ENCODE results near the gene DGCR6. TPM values are rescaled to one million over a fixed set of nuclear protein-coding genes. Genes with fewer than 3 reads are reported as not detected.
"Not testable (repeated sequence)": the region's sequence is repeated elsewhere in the genome, so short reads cannot be mapped to it uniquely, and the experiment has no call there.

The DGCR6 gene
- polyA plus RNA-seq, 1 donor, result 80.0 TPM

DNA sequence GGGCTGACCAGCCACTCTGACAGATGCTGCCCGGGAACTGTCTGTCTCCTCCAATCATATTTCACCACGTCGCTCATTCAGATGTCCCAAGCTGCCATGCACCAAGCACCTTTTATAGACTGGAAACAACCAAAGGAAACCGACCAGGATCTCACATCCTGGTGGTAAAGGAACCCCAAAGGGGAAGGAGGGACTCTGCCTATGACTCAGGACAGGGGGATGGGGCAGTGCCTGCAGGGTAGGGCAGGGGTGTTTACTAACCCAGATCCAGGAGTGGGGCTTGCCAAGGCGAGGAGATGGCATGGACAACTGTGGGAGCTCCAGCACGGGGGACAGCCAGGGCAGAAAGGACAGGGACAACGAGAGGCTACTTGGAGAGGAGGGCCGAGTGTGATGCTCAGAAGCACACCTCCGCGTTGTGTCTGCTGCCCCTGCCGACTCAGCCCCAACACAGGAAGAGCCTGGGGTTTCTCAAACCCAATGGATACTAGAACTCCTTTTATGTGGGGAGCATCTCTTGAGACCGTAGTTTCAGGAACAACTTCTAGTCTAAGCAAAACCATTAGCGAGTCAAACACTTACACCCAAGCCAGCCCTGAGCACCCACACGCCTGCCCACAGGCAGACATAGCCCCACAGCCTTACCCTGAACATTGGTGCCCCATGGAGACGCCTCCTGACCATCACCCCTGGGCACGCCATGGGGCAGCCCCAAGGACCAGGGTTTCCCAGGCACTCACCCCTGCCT is 26.0 kb downstream of the DGCR6 start:
- no peak for DNase-seq (ENCODE audit: low read depth)

GRCh38 chr22:18933914-18934313 is 27.8 kb downstream of the DGCR6 start:
- DNase-seq (ENCODE audit: low read depth), result no peak

DNA sequence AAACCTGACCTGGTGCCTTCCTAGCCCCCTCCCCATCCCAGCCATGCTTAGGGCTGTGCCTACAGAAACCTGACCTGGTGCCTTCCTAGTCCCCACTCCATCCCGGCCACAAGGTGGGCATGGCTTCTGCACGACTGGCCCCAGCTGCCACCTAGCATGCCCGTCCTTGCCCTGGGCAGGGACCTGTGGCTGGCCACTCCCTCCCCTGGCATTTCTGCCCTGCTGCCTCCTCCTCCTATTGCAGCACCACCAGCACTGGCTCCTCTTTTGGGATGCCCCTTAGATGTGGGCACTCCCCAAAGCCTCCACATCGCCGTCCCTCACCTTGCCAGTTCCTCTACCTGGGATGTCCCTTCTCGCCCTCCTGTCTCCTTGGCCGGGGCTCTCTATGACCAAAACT is 28.6 kb downstream of the DGCR6 start:
- DNase-seq (ENCODE audit: low read depth), result not testable (repeated sequence)

- no peak for DNase-seq (ENCODE audit: low read depth)
These were observed 29.9 kb downstream of the DGCR6 start, which contains the start of gene PRODH for GRCh38 chr22:18935889-18936529. Gene PRODH (minus strand): TSS chr22:18936293. CDS start chr22:18936287, 6 bp downstream.

- not testable (repeated sequence) for DNase-seq (ENCODE audit: low read depth)
These were observed 32.6 kb downstream of the DGCR6 start for GRCh38 chr22:18938691-18939090.

DNA sequence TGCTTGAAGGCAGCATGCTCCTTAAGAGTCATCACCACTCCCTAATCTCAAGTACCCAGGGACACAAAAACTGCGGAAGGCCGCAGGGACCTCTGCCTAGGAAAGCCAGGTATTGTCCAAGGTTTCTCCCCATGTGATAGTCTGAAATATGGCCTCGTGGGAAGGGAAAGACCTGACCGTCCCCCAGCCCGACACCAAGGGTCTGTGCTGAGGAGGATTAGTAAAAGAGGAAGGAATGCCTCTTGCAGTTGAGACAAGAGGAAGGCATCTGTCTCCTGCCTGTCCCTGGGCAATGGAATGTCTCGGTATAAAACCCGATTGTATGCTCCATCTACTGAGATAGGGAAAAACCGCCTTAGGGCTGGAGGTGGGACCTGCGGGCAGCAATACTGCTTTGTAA is 41.0 kb downstream of the DGCR6 start:
- DNase-seq (ENCODE audit: low read depth), result not testable (repeated sequence)

- no peak for DNase-seq (ENCODE audit: low read depth)
These were observed 41.8 kb downstream of the DGCR6 start for GRCh38 chr22:18947905-18948304.

GRCh38 chr22:18950141-18950540 is 44.0 kb downstream of the DGCR6 start:
- DNase-seq (ENCODE audit: low read depth), result no peak

DNA sequence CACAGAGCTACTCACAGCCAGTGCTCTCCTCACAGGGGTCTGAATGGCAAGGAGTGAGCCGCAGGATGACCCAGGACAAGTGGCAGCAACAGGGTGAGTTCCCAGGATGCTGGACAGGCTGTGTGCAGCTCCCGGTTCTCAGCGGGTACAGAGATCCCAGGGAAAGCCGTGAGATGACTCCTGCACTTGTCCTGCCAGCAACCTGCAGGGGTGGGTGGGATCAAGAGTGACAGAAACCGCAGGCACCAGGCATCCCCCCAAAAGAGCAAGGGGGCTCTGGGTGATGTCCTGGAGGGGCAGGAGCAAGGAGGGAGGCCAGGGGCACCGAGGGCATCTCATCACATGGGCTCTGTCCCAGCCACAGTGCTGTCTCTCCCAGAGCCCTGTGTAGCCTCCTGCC is 45.9 kb downstream of the DGCR6 start:
- no peak for DNase-seq (ENCODE audit: low read depth)

- DNase-seq (ENCODE audit: low read depth), result not testable (repeated sequence)
These were observed 47.0 kb downstream of the DGCR6 start for GRCh38 chr22:18953128-18953527.

- not testable (repeated sequence) for DNase-seq (ENCODE audit: low read depth)
These were observed 48.3 kb downstream of the DGCR6 start for GRCh38 chr22:18954303-18954989.

DNA sequence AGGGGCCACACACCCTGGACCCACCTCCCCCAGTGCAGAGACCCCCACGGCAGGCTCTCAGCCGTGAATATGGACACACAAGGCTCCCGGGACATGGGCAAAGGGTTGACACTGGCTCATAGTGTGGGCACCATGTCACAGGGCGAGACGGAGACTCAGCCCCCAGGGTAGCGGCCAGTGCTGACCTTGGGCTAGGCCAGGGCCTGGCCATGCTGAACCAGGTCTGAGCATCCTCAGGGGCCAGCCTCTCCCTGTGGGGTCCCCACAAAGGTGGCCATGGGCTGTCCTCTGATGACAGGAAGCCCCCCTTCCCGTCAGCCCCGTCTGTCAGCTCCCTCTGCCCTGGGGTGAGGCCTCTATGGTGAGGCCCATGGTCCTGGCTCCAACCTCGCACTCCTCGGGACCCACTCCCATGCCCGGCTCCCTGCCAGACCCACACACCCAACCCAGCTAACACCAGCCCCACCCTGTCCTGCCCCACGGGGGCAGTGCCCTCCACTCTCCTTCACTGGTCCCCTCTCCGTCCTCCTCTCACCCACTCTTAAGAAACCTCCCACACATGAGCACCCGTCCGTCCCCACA is 49.0 kb downstream of the DGCR6 start:
- DNase-seq (ENCODE audit: low read depth), result no peak

GRCh38 chr22:18955696-18956095 is 49.6 kb downstream of the DGCR6 start:
- DNase-seq (ENCODE audit: low read depth), result no peak

DNA sequence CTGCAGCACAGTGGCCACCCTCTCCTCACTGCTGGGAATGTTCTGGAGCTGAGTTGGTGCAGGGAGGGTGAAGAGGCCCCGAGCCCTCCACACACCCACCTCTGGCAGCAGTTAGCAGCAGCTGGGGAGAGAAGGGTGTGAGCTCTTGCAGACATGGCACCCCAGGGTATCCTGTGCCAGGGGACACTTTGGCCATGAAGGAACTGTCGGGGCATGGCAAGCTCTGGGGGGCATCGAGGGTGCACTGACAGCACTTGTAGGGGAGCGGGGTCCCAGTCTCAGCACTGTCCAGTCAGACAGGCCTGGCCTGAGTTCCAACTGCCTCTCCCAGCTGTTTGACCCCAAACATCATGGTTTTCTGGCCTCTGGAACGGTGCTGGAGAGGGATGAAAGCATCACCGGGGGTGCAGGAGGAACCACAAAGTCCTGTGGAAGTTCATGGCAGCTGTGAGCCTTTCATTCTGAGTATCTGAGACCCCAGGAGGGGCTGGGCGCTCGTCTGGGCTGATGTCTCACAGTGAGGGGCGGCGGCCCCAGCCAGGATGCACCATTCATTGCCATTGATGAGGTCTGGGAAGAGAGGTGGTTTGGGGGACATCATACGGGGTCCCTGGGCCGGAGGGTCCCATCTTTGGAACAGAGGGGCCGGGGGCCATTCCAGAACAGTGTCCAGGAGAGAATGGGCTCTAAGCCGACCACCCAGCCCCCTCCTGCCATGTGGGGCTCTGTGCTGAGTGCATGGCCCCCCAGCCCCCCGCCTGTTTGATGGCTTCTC is 50.2 kb downstream of the DGCR6 start:
- not testable (repeated sequence) for DNase-seq (ENCODE audit: low read depth)

DNA sequence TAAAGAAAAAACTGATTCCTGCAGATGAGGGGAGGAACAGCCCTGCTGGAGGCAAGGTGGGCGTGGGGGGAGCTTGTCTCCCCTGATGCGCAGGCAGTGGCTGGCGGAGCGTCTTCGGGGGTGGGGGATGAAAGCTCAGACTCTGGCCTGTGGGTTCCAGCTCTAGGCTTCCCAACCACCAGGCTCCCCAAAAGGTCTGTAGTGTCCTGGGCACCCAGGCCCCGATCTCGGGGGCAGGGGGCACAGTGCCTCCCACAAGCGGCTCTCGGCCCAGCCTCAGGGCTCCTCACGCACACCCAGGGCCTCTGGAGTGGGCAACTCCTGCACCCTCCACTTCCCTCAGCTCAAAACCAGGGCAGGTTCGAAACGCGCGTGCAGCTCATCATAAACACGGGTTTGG is 50.8 kb downstream of the DGCR6 start:
- not testable (repeated sequence) for DNase-seq (ENCODE audit: low read depth)

- not testable (repeated sequence) for DNase-seq (ENCODE audit: low read depth)
These were observed 51.7 kb downstream of the DGCR6 start for GRCh38 chr22:18957621-18958320.

DNA sequence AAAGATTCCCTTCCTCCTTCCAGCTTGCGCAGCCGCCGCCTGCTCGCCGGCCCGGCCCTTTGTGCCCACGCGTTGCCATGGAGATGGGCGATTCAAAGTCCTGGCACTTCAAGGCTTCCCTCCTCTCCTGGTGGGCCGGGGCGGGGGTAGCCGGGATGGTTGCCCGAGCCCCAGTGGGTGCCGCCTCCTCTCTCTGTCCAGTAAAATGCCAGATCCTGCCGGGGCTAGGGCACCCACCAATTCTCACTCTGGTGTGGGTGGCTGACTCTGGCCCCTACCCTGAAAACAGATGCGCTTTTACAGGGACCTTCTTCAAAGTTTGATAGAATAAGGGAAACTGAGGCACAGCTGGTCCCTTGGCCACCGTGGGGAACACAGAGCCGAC is 52.2 kb downstream of the DGCR6 start:
- not testable (repeated sequence) for DNase-seq (ENCODE audit: low read depth)

DNA sequence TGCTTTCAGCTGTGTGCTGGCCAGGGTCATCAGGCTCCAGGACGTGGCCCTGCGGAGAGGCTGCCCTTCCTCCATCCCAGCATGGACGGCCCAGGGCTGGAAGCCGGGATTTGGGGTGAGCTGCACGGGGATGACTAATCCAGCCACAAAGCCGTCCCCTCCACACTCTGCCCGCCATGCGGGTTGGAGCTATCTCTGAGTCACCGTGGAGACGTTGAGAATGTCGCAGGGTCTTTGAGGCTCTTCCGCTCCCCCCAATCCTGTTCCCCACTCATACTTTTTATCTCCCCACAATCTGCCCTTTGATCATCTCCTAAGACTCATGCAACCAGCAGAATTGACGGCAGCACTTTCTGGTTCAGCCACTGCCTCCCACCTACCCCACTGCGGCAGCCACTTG is 52.6 kb downstream of the DGCR6 start:
- DNase-seq (ENCODE audit: low read depth), result not testable (repeated sequence)

GRCh38 chr22:18959266-18959665 is 53.1 kb downstream of the DGCR6 start:
- not testable (repeated sequence) for DNase-seq (ENCODE audit: low read depth)

- not testable (repeated sequence) for DNase-seq (ENCODE audit: low read depth)
These were observed 53.6 kb downstream of the DGCR6 start for GRCh38 chr22:18959741-18960140.

Data from forelimb muscle (tissue), 1 donor.